Uterus (tissue), 2 donors: ENCODE measurements around the gene FZD7.

Experiments
- CTCF ChIP-seq, 4 experiments: fragments of 200-600 bp in 2 of 4; fragments of 450-650 bp in 2 of 4; sonication (generic) in 2 of 4; IDR thresholded peaks; one replicate each; pipeline ENCODE4 v1.5.1; 2016 to 2019; ENCODE audit warnings: antibody characterized with exemption in 4 of 4, mild to moderate bottlenecking in 2 of 4, moderate library complexity in 1 of 4
- POLR2A ChIP-seq, 2 donors: fragments of 450-650 bp; IDR thresholded peaks; one replicate each; pipeline ENCODE4 v1.6.1; 2016; ENCODE audit warnings: antibody characterized with exemption in 2 of 2, mild to moderate bottlenecking in 1 of 2, moderate library complexity in 1 of 2

GRCh38 chr2:202079310-202079709, 45.7 kb downstream of the FZD7 start:
- TF ChIP-seq CTCF (IDR thresholded peaks at IDR 0.05): no peak
- TF ChIP-seq POLR2A (IDR thresholded peaks at IDR 0.05): no peak
